Activated CD4-positive, alpha-beta T cell treated with anti-CD3 and anti-CD28 coated beads, Interleukin-2, amount 50 U/mL, for 4 hours (primary cell): ENCODE results near the gene TAPT1.

Experiments
- DNase-seq, 2 experiments: peaks; one replicate each; pipeline ENCODE4 v3.0.0-alpha.2; 2020

Gene TAPT1

DNA sequence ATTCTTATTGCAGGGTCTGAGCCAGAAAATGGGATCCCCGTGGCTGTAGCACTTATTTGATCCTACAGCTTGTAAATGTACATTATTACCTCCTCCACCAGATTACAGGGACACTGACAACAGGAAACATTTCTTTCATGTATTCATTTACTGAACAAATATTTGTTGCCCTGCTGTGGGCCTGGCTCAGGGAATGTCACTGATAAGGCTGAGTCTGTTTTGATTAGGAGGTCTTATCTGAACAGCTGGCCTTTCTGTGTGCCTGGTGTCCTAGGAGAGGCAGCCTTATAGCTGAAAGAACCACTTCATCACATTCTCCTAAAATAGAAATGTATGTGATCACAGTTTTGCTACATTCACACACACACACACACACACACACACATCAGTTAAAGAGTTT is 96.9 kb downstream of the TAPT1 start:
- no peak for DNase-seq

GRCh38 chr4:16126714-16127113 is 99.6 kb downstream of the TAPT1 start:
- no peak for DNase-seq

DNA sequence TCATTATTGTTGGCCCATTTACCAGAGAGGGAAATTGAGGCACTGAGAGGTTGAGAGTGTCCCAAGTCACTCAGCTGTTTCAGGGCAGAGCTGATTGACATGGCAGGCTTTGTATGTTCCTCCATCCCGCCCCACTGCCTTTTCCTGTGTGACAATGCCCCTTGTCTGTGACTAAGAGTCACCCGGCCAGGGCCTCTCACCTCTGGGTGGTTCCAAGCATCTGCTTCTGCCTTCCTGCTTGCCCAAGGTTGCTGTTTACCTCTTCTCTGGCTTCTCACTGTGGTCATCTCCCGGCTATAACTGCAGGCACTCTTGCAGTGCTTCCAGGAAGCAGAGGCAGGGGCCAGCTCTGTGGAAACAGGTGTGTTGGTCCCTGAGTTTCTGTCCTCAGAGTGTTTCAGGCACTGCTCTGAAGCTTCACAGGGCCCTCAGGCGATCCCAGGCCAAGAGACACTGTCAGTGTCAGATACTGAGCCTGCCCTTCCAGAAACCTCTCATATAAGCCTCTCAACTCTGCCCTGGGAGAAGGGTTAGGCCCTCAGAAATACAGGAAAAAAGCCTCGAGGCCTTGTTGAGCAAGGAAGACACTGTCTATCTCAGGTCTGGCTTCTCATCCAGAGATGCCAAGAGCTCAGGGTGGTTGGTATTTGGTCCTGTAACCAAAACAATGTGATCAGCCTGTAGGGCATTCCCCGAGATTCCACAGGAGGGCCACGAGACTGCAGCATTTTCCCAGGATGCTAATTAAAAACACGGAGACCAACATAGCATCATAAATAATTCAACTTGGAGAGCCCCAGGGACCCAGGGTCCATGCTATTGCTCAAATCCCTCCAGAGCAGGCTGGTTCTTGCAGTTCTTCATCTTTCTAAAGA is 100.5 kb downstream of the TAPT1 start:
- no peak for DNase-seq

GRCh38 chr4:16124232-16124631 is 102.0 kb downstream of the TAPT1 start:
- DNase-seq: no peak

DNA sequence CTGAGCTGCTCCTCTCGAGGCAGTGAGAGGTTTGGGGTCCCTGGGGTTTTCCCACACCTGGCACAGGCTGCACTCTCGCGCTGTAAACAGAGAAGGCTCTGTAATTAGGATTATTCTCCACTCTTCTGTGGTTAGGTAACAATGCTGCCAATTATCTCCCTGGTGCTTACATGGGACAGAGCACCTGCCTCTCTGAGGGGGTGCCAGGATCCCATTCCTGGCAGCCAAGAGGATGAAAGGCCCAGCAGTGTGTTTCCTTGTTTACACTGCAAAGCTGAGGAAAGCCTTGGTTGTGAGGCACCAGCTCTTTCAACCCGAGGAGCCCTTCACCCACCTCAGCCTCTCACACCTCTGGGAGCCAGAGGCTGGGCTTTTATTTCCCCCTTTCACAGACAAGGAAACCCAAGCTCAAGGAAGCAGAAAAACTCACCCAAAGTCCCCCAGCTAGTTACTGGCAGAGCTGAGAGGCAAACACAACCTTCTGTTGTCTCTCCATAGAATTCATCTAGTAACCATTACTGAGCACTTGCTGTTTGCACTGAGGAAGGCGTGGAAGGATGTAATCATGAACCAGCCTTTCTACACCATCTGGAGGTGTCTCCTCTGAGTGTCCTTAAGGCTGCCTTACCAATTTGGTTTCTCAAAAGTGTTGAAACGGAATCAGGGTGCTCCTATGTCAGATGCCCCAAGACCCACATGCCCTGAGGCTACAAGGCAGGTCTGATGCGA is 102.8 kb downstream of the TAPT1 start:
- no peak for DNase-seq

DNA sequence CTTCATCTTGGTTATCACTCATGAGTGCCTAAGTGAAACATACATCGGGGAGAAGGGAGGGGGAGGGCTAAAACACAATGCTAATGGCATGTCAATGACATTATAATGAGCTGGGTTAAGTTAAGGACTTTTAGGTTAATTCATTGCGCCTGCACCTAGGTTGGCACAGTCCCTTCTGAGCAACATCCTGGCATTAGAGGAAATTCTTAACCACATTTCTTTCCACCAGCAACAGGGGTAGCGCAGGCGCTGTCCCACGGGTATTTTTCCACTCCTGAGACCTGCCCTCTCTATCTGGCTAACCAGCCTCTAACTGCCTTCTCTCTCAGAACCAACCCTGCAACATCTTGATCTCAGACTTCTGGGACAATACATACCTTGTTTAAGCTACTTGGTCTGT is 103.5 kb downstream of the TAPT1 start:
- DNase-seq: peak; percentile 9 to 11

- DNase-seq: no peak
Measured at GRCh38 chr4:16122308-16122711, 104.0 kb downstream of the TAPT1 start.

DNA sequence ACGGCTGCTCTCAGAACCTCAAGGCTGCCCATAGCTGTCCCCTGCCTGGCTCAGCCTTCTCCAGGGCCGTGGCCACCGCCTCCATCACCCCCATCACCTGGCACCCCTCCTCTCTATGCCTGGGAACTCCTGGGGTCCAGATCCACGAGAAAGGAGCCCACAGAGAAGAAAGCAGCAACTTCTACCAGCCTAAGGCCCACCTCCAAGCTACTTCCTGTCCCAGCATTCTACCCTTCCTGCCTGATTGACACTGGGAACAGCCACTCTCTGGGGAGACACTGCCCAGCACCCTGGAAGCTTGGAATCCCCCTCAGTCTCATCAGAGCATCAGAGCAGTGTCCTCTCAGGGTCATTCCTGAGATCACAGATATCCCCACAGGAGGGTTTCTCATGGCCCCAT is 105.6 kb downstream of the TAPT1 start:
- no peak for DNase-seq

DNA sequence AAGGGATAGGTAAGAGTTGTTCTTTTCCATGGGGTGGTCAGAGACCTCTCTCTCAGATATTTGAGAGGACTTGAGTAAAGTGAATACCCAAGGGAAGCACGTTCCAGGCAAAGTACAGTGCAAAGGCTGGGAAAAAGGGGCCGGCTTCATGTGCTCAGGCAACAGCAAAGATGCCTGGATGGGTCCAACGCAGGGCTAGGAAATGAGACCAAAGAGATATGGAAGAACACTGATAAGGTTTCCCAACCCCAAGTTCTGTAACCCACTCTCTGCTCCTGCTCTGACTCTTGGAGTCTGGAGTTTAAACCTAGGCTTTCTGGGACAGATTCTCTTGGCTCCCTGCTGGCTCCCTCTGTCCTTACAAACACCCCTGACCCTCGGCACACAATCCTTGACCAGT is 106.3 kb downstream of the TAPT1 start:
- DNase-seq: no peak

GRCh38 chr4:16118090-16118489 is 108.2 kb downstream of the TAPT1 start:
- DNase-seq: no peak

- no peak for DNase-seq
Measured at GRCh38 chr4:16117164-16117563, 109.1 kb downstream of the TAPT1 start.

- no peak for DNase-seq
Measured at GRCh38 chr4:16116493-16116990, 109.7 kb downstream of the TAPT1 start.

- DNase-seq: no peak
Measured at GRCh38 chr4:16116019-16116418, 110.3 kb downstream of the TAPT1 start.

GRCh38 chr4:16114546-16114945 is 111.7 kb downstream of the TAPT1 start:
- no peak for DNase-seq

DNA sequence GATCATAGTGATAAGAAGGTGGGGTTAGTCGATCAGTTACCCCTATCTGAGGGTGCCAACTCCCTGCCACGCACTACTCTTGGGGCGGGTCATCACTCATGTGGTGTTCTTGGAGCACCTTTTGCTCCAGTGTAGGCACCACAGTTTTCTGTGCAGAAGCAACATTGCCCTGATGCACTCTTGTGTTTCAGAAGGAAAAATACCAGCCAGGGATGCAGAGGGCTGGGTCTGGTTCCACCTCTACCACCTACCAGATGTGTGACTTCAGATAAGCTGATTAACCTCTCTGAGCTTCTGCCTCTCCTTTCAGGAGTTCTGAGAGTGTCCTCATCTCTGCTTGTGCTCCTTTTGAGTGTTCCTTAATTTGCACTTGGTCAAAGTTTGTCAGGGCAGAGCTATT is 112.5 kb downstream of the TAPT1 start:
- DNase-seq: no peak

- DNase-seq: no peak
Measured at GRCh38 chr4:16111533-16111932, 114.7 kb downstream of the TAPT1 start.

- DNase-seq: no peak
Measured at GRCh38 chr4:16110661-16111290, 115.5 kb downstream of the TAPT1 start.
